Liver (tissue), 3 donors: ENCODE measurements around the gene BLM.

ENCODE experiments used
- CTCF ChIP-seq: fragments of 150-350 bp; IDR thresholded peaks from 2 replicates; pipeline ENCODE4 v1.5.1; 2017; ENCODE audit warnings: improper control_type of control experiment, low read depth, low read length; ENCODE audit not compliant: missing input control
- RAD21 ChIP-seq, 2 donors: IDR thresholded peaks; 2 replicates each; pipeline ENCODE4 v1.6.1; 2016; ENCODE audit warnings: antibody characterized with exemption in 2 of 2, mild to moderate bottlenecking in 2 of 2
- SP1 ChIP-seq: IDR thresholded peaks from 2 replicates; pipeline ENCODE4 v1.6.1; 2018; ENCODE audit warnings: antibody characterized with exemption, mild to moderate bottlenecking
- TAF1 ChIP-seq: conservative IDR thresholded peaks from 2 replicates; pipeline ENCODE4 v1.6.1; 2016; ENCODE audit warnings: antibody characterized with exemption, mild to moderate bottlenecking
- donor health status: healthy.
- donor health status: healthy.

GRCh38 chr15:90851940-90852339 is 134.8 kb downstream of the BLM start:
- TF ChIP-seq RAD21 (IDR thresholded peaks at IDR 0.05), result no peak
- TF ChIP-seq CTCF, result no peak
- no peak for TF ChIP-seq TAF1
- TF ChIP-seq SP1, result no peak
